Heart left ventricle (tissue), 13 donors: ENCODE data around the gene RBBP8.

Source experiments
- POLR2A ChIP-seq, 2 donors: fragments of 450-650 bp; IDR thresholded peaks; one replicate each; pipeline ENCODE4 v1.6.1; 2017; ENCODE audit warnings: antibody characterized with exemption in 2 of 2, mild to moderate bottlenecking in 2 of 2, moderate library complexity in 2 of 2
- TF ChIP-seq, protein P1 (sequence below), 12 donors: fragments of 200-600 bp; sonication (generic) in 4 of 12; IDR thresholded peaks; one replicate each; pipeline versions ENCODE4 v1.5.0 to v1.8.0; 2018 to 2022; ENCODE audit warnings: antibody characterized with exemption in 12 of 12, mild to moderate bottlenecking in 5 of 12
- donor health status: ischemic (EF 13 %, LVEDD 7.1; RV severe dilation, severe dysfunction).
- donor health status: DM: no; HTN: yes; CAD: no.
- donor health status: DM: no; HTN: no; CAD: no.
- donor health status: ischemic (EF 25% LVEDD 6.9; RV normal size, moderate dysfunction).
- donor health status: ischemic (EF 25% LVEDD 5.7; RV mildly dilated, moderate dysfunction).
- donor health status: ischemic (EF 35%, LVEDD 5.7; RV mildly dilated, moderate dysfunction).
- donor health status: nonischemic (EF 11% LVEDD 7.7; RV severe dilation, severe dysfunction).
- donor health status: DM: yes; HTN: yes; CAD: no.
- donor health status: PGD.
- donor health status: ischemic (EF 29% LVEDD 5.4; RV normal size, mild dysfunction).
- donor health status: nonischemic (EF 23%, LVEDD 6.1; RV moderate dilation, normal function).

DNA sequence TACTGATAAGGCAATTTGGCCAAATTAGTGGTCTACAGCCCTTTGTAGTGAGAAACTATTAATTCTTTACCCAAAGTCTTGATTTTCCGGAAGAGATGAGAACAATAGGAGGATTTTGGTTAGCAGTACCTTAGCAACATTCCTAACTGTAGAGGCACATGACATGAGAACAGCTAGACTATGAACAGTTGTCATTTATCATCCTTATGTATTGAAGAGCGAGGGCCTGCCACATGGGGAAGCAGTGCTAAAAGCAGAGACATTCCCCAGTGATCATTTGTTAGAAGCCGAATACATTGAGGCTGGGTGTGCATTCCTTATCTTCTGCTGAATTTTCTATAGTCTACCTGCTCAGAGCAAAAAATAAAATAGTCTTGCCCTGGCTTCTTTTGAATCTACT is 65.2 kb downstream of the RBBP8 start:
- TF ChIP-seq, protein P1, sequence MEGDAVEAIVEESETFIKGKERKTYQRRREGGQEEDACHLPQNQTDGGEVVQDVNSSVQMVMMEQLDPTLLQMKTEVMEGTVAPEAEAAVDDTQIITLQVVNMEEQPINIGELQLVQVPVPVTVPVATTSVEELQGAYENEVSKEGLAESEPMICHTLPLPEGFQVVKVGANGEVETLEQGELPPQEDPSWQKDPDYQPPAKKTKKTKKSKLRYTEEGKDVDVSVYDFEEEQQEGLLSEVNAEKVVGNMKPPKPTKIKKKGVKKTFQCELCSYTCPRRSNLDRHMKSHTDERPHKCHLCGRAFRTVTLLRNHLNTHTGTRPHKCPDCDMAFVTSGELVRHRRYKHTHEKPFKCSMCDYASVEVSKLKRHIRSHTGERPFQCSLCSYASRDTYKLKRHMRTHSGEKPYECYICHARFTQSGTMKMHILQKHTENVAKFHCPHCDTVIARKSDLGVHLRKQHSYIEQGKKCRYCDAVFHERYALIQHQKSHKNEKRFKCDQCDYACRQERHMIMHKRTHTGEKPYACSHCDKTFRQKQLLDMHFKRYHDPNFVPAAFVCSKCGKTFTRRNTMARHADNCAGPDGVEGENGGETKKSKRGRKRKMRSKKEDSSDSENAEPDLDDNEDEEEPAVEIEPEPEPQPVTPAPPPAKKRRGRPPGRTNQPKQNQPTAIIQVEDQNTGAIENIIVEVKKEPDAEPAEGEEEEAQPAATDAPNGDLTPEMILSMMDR (IDR thresholded peaks at IDR 0.05), result no peak
- TF ChIP-seq POLR2A (IDR thresholded peaks at IDR 0.05), result no peak
